ENCODE data around the gene ASCC1. TPM values are rescaled to one million over a fixed set of nuclear protein-coding genes. Genes with fewer than 3 reads are reported as not detected.
"Not testable (repeated sequence)": the region's sequence is repeated elsewhere in the genome, so short reads cannot be mapped to it uniquely, and the experiment has no call there.

ASCC1 gene
- total and polyA plus RNA-seq, 9 donors = 21.6 to 53.9 (median 31.1) TPM

- whole genome bisulfite sequencing, 3 donors = 81 to 86% (median 84%) methylated on average over 7 of the region's 7 CpGs
- no peak for TF ChIP-seq EP300 (IDR thresholded peaks at IDR 0.05)
- TF ChIP-seq CTCF (IDR thresholded peaks at IDR 0.05) = no peak
- no peak for TF ChIP-seq POLR2A (IDR thresholded peaks at IDR 0.05)
- Histone ChIP-seq H3K36me3 (no peaks in the 10 kb centered on the region), H3K4me3 (no peak overlapping the region), H3K27ac (peak overlapping the region; percentile 31 to 82), H3K4me1 (ENCODE audit: insufficient read depth) (peaks cover 37% of the 10 kb centered on the region), H3K9me3 (no peaks in the 10 kb centered on the region), H3K27me3 (no peaks in the 10 kb centered on the region)
- no peak for DNase-seq
- intact Hi-C loops (cut with DNase I) = no loop called here
These were observed 37.5 kb upstream of the ASCC1 start for GRCh38 chr10:72253578-72253977.

- peak overlapping the region; percentile 31 to 82 for H3K27ac ChIP-seq
- intact Hi-C loops (cut with DNase I) = no loop called here
- no peaks in the 10 kb centered on the region for H3K36me3 ChIP-seq
- no peaks in the 10 kb centered on the region for H3K27me3 ChIP-seq
- 69 to 71% (median 69%) methylated on average over 3 of the region's 3 CpGs for WGBS, 3 donors
- no peaks in the 10 kb centered on the region for H3K9me3 ChIP-seq
- TF ChIP-seq CTCF (IDR thresholded peaks at IDR 0.05) = no peak
- TF ChIP-seq POLR2A (IDR thresholded peaks at IDR 0.05) = no peak
- no peak for TF ChIP-seq EP300 (IDR thresholded peaks at IDR 0.05)
- DNase-seq = no peak
- no peak overlapping the region for H3K4me3 ChIP-seq
- peaks cover 40% of the 10 kb centered on the region for H3K4me1 ChIP-seq (ENCODE audit: insufficient read depth)
These were observed 36.9 kb upstream of the ASCC1 start for GRCh38 chr10:72252972-72253371.

GRCh38 chr10:72251635-72252034 lies 35.6 kb upstream of the ASCC1 start:
- Histone ChIP-seq H3K4me3 (no peak overlapping the region), H3K9me3 (no peaks in the 10 kb centered on the region), H3K36me3 (no peaks in the 10 kb centered on the region), H3K27me3 (no peaks in the 10 kb centered on the region), H3K4me1 (ENCODE audit: insufficient read depth) (peaks cover 48% of the 10 kb centered on the region), H3K27ac (peak overlapping the region in 1 of 2 donors; percentile 4)
- no peak for DNase-seq
- intact Hi-C loops (cut with DNase I) = no loop called here
- WGBS, 3 donors = 91 to 93% (median 91%) methylated on average over 6 of the region's 6 CpGs
- TF ChIP-seq CTCF (IDR thresholded peaks at IDR 0.05) (no peak), POLR2A (IDR thresholded peaks at IDR 0.05) (no peak), EP300 (IDR thresholded peaks at IDR 0.05) (no peak)

GRCh38 chr10:72250666-72251065 lies 34.6 kb upstream of the ASCC1 start:
- intact Hi-C loops (cut with DNase I) = no loop called here
- Histone ChIP-seq H3K36me3 (no peaks in the 10 kb centered on the region), H3K4me1 (ENCODE audit: insufficient read depth) (peaks cover 49% of the 10 kb centered on the region), H3K27me3 (no peaks in the 10 kb centered on the region), H3K27ac (peak overlapping the region in 1 of 2 donors; percentile 41), H3K9me3 (no peaks in the 10 kb centered on the region), H3K4me3 (no peak overlapping the region)
- TF ChIP-seq POLR2A (IDR thresholded peaks at IDR 0.05) (no peak), CTCF (IDR thresholded peaks at IDR 0.05) (no peak), EP300 (IDR thresholded peaks at IDR 0.05) (no peak)
- WGBS, 3 donors = 58 to 73% (median 63%) methylated on average over 1 of the region's 1 CpG
- DNase-seq = peak in 4 of 5 donors; percentile 51 to 72 (median 68)

- not testable (repeated sequence) for H3K9me3 ChIP-seq, H3K27me3 ChIP-seq, DNase-seq, H3K4me3 ChIP-seq, H3K36me3 ChIP-seq
- H3K4me1 ChIP-seq (ENCODE audit: insufficient read depth) = peaks cover 45% of the 10 kb centered on the region
- WGBS, 3 donors = 89 to 94% (median 91%) methylated on average over 17 of the region's 17 CpGs
- intact Hi-C loops (cut with DNase I) = loop anchor here in 2 of 4 donors (10.0 kb wide), 1 partner anchor 85 kb away; no protein-coding TSS in a partner anchor
- peak overlapping the region; percentile 86 to 88 for H3K27ac ChIP-seq
These were observed 33.2 kb upstream of the ASCC1 start for GRCh38 chr10:72249176-72249862.
